Natural killer cell (primary cell): ENCODE measurements around the gene ST6GALNAC2. TPM values are rescaled to one million over a fixed set of nuclear protein-coding genes. Genes with fewer than 3 reads are reported as not detected.

Experiments
- ATAC-seq, 3 donors: fragments of 150-1000 bp in 2 of 3; fragments of 200-7000 bp in 1 of 3; cut with Tn5 transposase; 1 replicate in 1 of 3; 2 replicates in 2 of 3; pipeline ENCODE4 v1.10.0; 2021; ENCODE audit warnings: mild to moderate bottlenecking in 2 of 3, moderate library complexity in 2 of 3
- DNase-seq, 2 donors: peaks; one replicate each; pipeline versions ENCODE4 v3.0.0 to v3.0.0-alpha.2; 2013 to 2021; ENCODE audit warnings: mixed read lengths in 1 of 2
- H3K27ac ChIP-seq: one replicate; pipeline ENCODE4 v1.5.1; 2013; ENCODE audit warnings: mild to moderate bottlenecking, low read length
- H3K27me3 ChIP-seq: one replicate; pipeline ENCODE4 v1.6.1; 2013; ENCODE audit warnings: low read length; ENCODE audit not compliant: control insufficient read depth, insufficient read depth
- H3K36me3 ChIP-seq: one replicate; pipeline ENCODE4 v1.6.1; 2013; ENCODE audit warnings: low read length; ENCODE audit not compliant: control insufficient read depth, insufficient read depth
- H3K4me1 ChIP-seq: one replicate; pipeline ENCODE4 v1.6.1; 2013; ENCODE audit warnings: low read length; ENCODE audit not compliant: control insufficient read depth, insufficient read depth
- H3K4me3 ChIP-seq: one replicate; pipeline ENCODE4 v1.5.1; 2013; ENCODE audit warnings: low read length
- H3K9me3 ChIP-seq: one replicate; pipeline ENCODE4 v1.6.1; 2013; ENCODE audit warnings: low read length; ENCODE audit not compliant: control insufficient read depth, insufficient read depth
- H3K27ac Mint-ChIP-seq, 2 donors: one replicate each; pipeline ENCODE4 v1.8.0; 2022; ENCODE audit warnings: mild to moderate bottlenecking in 2 of 2, mixed read lengths in 2 of 2, moderate library complexity in 1 of 2
- H3K27me3 Mint-ChIP-seq, 2 donors: one replicate each; pipeline ENCODE4 v1.8.0; 2022; ENCODE audit warnings: low read depth in 2 of 2, mixed read lengths in 2 of 2
- H3K36me3 Mint-ChIP-seq: one replicate; pipeline ENCODE4 v1.8.0; 2022; ENCODE audit warnings: mixed read lengths
- H3K4me1 Mint-ChIP-seq, 2 donors: one replicate each; pipeline ENCODE4 v1.8.0; 2022; ENCODE audit warnings: mixed read lengths in 2 of 2
- H3K4me3 Mint-ChIP-seq: one replicate; pipeline ENCODE4 v1.8.0; 2022; ENCODE audit warnings: mild to moderate bottlenecking, moderate library complexity, mixed read lengths
- H3K9me3 Mint-ChIP-seq, 2 donors: one replicate each; pipeline ENCODE4 v1.8.0; 2022; ENCODE audit warnings: mixed read lengths in 2 of 2
- WGBS: methylation state at CpG from one replicate; pipeline ENCODE4 v1.1.7; 2013; ENCODE audit warnings: missing lambda C conversion rate; ENCODE audit not compliant: insufficient coverage; 5-methylcytosine and 5-hydroxymethylcytosine counted together
- intact Hi-C: fragments of 100-400 bp; cut with micrococcal nuclease; formaldehyde crosslinking; loops from one replicate; pipeline ENCODE4 v1.14.2; 2022
- total RNA-seq, 4 donors: library from RNA; stranded (reverse); fragments of 120-200 nt in 1 of 4; gene quantifications; one replicate each; pipeline versions ENCODE4 v1.2.3 to v1.2.4, GENCODE V29; 2013 to 2022
- TF ChIP-seq, protein P1 (sequence below): fragments of 200-600 bp; IDR thresholded peaks from one replicate; pipeline ENCODE4 v1.8.0; 2022; ENCODE audit warnings: antibody characterized with exemption

ST6GALNAC2 gene
- total RNA-seq, 3 donors from 2014 or later (not counting 1 experiment from before 2014, with no cell fraction given), result 0.65 TPM; not detected in 2

DNA sequence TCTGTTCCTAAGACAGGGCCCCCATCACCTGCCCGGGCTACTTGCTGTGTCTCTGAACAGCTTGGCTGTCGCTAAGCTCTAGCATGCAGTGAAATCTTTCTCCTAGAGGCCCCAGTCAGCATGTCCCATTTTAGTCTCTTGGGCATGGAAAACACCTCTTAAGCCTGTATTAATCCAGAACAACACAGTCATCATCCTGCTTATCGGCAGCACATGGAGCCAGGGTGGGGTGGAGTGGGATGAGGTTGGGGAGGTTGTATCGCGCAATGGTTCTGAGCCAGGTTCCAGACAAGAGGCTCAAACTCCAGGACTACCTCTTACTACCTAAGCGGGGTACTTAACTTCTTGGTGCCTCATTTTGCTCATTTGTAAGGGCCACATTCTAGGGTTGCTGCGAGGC is 7.8 kb downstream of the ST6GALNAC2 start:
- H3K4me3 ChIP-seq, result no peak overlapping the region
- H3K9me3 ChIP-seq, result no peaks in the 10 kb centered on the region
- H3K27me3 Mint-ChIP-seq, result peaks cover under 1 to 6% of the 10 kb centered on the region in 2 donors
- H3K36me3 ChIP-seq, result no peaks in the 10 kb centered on the region
- H3K4me1 ChIP-seq, result peaks cover 3% of the 10 kb centered on the region
- H3K9me3 Mint-ChIP-seq, result no peaks in the 10 kb centered on the region
- ATAC-seq (no peak), DNase-seq (no peak)
- 93% methylated on average over 6 of the region's 7 CpGs for WGBS
- TF ChIP-seq, protein P1, sequence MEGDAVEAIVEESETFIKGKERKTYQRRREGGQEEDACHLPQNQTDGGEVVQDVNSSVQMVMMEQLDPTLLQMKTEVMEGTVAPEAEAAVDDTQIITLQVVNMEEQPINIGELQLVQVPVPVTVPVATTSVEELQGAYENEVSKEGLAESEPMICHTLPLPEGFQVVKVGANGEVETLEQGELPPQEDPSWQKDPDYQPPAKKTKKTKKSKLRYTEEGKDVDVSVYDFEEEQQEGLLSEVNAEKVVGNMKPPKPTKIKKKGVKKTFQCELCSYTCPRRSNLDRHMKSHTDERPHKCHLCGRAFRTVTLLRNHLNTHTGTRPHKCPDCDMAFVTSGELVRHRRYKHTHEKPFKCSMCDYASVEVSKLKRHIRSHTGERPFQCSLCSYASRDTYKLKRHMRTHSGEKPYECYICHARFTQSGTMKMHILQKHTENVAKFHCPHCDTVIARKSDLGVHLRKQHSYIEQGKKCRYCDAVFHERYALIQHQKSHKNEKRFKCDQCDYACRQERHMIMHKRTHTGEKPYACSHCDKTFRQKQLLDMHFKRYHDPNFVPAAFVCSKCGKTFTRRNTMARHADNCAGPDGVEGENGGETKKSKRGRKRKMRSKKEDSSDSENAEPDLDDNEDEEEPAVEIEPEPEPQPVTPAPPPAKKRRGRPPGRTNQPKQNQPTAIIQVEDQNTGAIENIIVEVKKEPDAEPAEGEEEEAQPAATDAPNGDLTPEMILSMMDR, result no peak
- H3K27ac ChIP-seq, result no peak overlapping the region
- no peaks in the 10 kb centered on the region for H3K4me1 Mint-ChIP-seq
- H3K27me3 ChIP-seq, result no peaks in the 10 kb centered on the region
- H3K4me3 Mint-ChIP-seq, result no peak overlapping the region
- no peak overlapping the region for H3K27ac Mint-ChIP-seq
- no peaks in the 10 kb centered on the region for H3K36me3 Mint-ChIP-seq
- intact Hi-C loops, result no loop called here

- H3K4me3 ChIP-seq, result no peak overlapping the region
- ATAC-seq, result no peak
- H3K4me1 ChIP-seq, result peaks cover 3% of the 10 kb centered on the region
- Mint-ChIP-seq H3K4me1 (no peaks in the 10 kb centered on the region), H3K36me3 (no peaks in the 10 kb centered on the region), H3K27ac (no peak overlapping the region), H3K9me3 (no peaks in the 10 kb centered on the region), H3K27me3 (no peaks in the 10 kb centered on the region), H3K4me3 (no peak overlapping the region)
- no peak overlapping the region for H3K27ac ChIP-seq
- no peaks in the 10 kb centered on the region for H3K27me3 ChIP-seq
- no peaks in the 10 kb centered on the region for H3K36me3 ChIP-seq
- intact Hi-C loops, result no loop called here
- H3K9me3 ChIP-seq, result no peaks in the 10 kb centered on the region
- no peak for DNase-seq
- WGBS, result 89% methylated on average over 9 of the region's 9 CpGs
- TF ChIP-seq, protein P1, result no peak
These were observed 9.5 kb downstream of the ST6GALNAC2 start for GRCh38 chr17:76576189-76576588.

- TF ChIP-seq, protein P1, result no peak
These were observed 10.1 kb downstream of the ST6GALNAC2 start for GRCh38 chr17:76575570-76575969.

DNA sequence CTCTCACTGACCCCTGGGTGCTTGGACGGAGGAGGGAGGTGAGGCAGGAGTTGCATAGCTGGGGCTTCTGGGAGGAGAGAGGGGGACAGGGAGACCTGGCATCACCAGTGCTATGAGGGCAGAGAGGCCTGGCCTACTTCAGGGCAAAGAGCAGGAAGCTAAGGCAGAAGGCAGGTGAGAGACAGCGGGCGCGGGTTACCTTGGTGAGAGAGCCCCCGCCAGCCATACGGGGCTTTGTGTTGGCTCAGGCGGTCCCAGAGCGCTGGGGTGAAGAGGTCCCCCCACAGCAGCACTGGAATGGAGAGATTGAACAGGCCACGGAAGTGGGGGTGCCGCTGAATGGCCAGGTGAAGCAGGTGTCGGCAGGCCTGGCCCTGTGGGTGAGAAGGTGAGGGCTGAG is 11.5 kb downstream of the ST6GALNAC2 start:
- Histone ChIP-seq H3K9me3 (no peaks in the 10 kb centered on the region), H3K27ac (no peak overlapping the region), H3K36me3 (no peaks in the 10 kb centered on the region), H3K27me3 (no peaks in the 10 kb centered on the region), H3K4me3 (no peak overlapping the region), H3K4me1 (no peaks in the 10 kb centered on the region)
- no peaks in the 10 kb centered on the region for H3K36me3 Mint-ChIP-seq
- WGBS, result 88% methylated on average over 11 of the region's 11 CpGs
- no peak overlapping the region for H3K27ac Mint-ChIP-seq
- no peaks in the 10 kb centered on the region for H3K9me3 Mint-ChIP-seq
- H3K4me3 Mint-ChIP-seq, result no peak overlapping the region
- H3K27me3 Mint-ChIP-seq, result no peaks in the 10 kb centered on the region
- TF ChIP-seq, protein P1, result no peak
- H3K4me1 Mint-ChIP-seq, result no peaks in the 10 kb centered on the region
- intact Hi-C loops, result no loop called here
- DNase-seq (no peak), ATAC-seq (no peak)

More at GRCh38 chr17:76575570-76575969, 10.1 kb downstream of the ST6GALNAC2 start:
- H3K27ac ChIP-seq, result no peak overlapping the region
- H3K36me3 ChIP-seq, result no peaks in the 10 kb centered on the region
- H3K4me1 Mint-ChIP-seq, result no peaks in the 10 kb centered on the region
- intact Hi-C loops, result no loop called here
- no peak overlapping the region for H3K4me3 ChIP-seq
- DNase-seq (no peak), ATAC-seq (no peak)
- H3K27me3 ChIP-seq, result no peaks in the 10 kb centered on the region
- H3K27me3 Mint-ChIP-seq, result no peaks in the 10 kb centered on the region
- H3K9me3 ChIP-seq, result no peaks in the 10 kb centered on the region
- H3K36me3 Mint-ChIP-seq, result no peaks in the 10 kb centered on the region
- no peak overlapping the region for H3K4me3 Mint-ChIP-seq
- WGBS, result 88% methylated on average over 4 of the region's 5 CpGs
- no peaks in the 10 kb centered on the region for H3K9me3 Mint-ChIP-seq
- no peak overlapping the region for H3K27ac Mint-ChIP-seq
- H3K4me1 ChIP-seq, result no peaks in the 10 kb centered on the region
